GM23338 (cell line): Measurements from ENCODE around the gene OVCA2. TPM values are rescaled to one million over a fixed set of nuclear protein-coding genes. Genes with fewer than 3 reads are reported as not detected.

Source experiments
- ATAC-seq: fragments of 200-7000 bp; cut with Tn5 transposase; 3 replicates; pipeline ENCODE4 v1.9.1; 2020
- DNase-seq: peaks from one replicate; pipeline ENCODE4 v3.0.0-alpha.2; 2015; ENCODE audit warnings: low spot score
- H2AFZ ChIP-seq: fragments of 200-600 bp; sonication (generic); 2 replicates; pipeline ENCODE4 v1.8.0; 2016; ENCODE audit warnings: antibody characterized with exemption, mild to moderate bottlenecking, moderate library complexity
- H3F3A ChIP-seq: fragments of 200-600 bp; sonication (generic); replicated peaks from 2 replicates; pipeline ENCODE4 v1.8.0; 2017; ENCODE audit warnings: antibody characterized with exemption, mixed run types, low read depth
- H3K27ac ChIP-seq: fragments of 200-600 bp; sonication (generic); 2 replicates; pipeline ENCODE4 v1.6.1; 2016; ENCODE audit warnings: low read depth
- H3K27me3 ChIP-seq: fragments of 200-600 bp; sonication (generic); 2 replicates; pipeline ENCODE4 v1.8.0; 2016; ENCODE audit warnings: mild to moderate bottlenecking, mixed run types, moderate library complexity; ENCODE audit not compliant: insufficient read depth
- H3K36me3 ChIP-seq: fragments of 200-600 bp; sonication (generic); 2 replicates; pipeline ENCODE4 v1.8.0; 2016; ENCODE audit warnings: mild to moderate bottlenecking; ENCODE audit not compliant: insufficient read depth
- H3K4me1 ChIP-seq: fragments of 200-600 bp; sonication (generic); 2 replicates; pipeline ENCODE4 v1.8.0; 2016; ENCODE audit warnings: mild to moderate bottlenecking, moderate library complexity; ENCODE audit not compliant: insufficient read depth
- H3K4me2 ChIP-seq: fragments of 200-600 bp; sonication (generic); 2 replicates; pipeline ENCODE4 v1.7.1; 2017; ENCODE audit warnings: mixed run types
- H3K4me3 ChIP-seq: fragments of 200-600 bp; sonication (generic); 2 replicates; pipeline ENCODE4 v1.6.1; 2016; ENCODE audit warnings: mixed run types
- H3K79me2 ChIP-seq: fragments of 200-600 bp; sonication (generic); replicated peaks from 2 replicates; pipeline ENCODE4 v1.8.0; 2017; ENCODE audit warnings: mild to moderate bottlenecking; ENCODE audit not compliant: insufficient read depth
- H3K9me2 ChIP-seq: fragments of 200-600 bp; sonication (generic); 2 replicates; pipeline ENCODE4 v1.8.0; 2017; ENCODE audit not compliant: insufficient read depth
- H4K20me1 ChIP-seq: fragments of 200-600 bp; sonication (generic); replicated peaks from 2 replicates; pipeline ENCODE4 v1.8.0; 2017; ENCODE audit warnings: mild to moderate bottlenecking; ENCODE audit not compliant: insufficient read depth
- H3K27ac Mint-ChIP-seq: 2 replicates; pipeline ENCODE4 v1.8.0; 2020; ENCODE audit warnings: inconsistent platforms, mild to moderate bottlenecking, moderate library complexity, mixed read lengths
- H3K27me3 Mint-ChIP-seq: 3 replicates; pipeline ENCODE4 v1.8.0; 2022; ENCODE audit warnings: low read depth, mild to moderate bottlenecking, moderate library complexity, mixed read lengths, inconsistent platforms; ENCODE audit not compliant: insufficient read depth, poor library complexity
- H3K36me3 Mint-ChIP-seq: 3 replicates; pipeline ENCODE4 v1.8.0; 2021; ENCODE audit warnings: low read depth, mild to moderate bottlenecking, inconsistent platforms, moderate library complexity, mixed read lengths
- H3K4me1 Mint-ChIP-seq: 3 replicates; pipeline ENCODE4 v1.8.0; 2020; ENCODE audit warnings: mild to moderate bottlenecking, inconsistent platforms, mixed read lengths
- H3K4me3 Mint-ChIP-seq: 3 replicates; pipeline ENCODE4 v1.8.0; 2021; ENCODE audit warnings: moderate library complexity, mild to moderate bottlenecking, inconsistent platforms, mixed read lengths
- H3K9me3 Mint-ChIP-seq: 3 replicates; pipeline ENCODE4 v1.8.0; 2020; ENCODE audit warnings: moderate library complexity, mild to moderate bottlenecking, inconsistent platforms, mixed read lengths
- CTCF ChIP-seq, 2 experiments: fragments of 200-600 bp in 1 of 2; sonication (generic) in 1 of 2; conservative IDR thresholded peaks; 2 replicates each; pipeline versions ENCODE4 v1.5.1 to v1.6.1; 2016 to 2017; ENCODE audit warnings: antibody characterized with exemption in 2 of 2, low read depth in 2 of 2, mild to moderate bottlenecking in 2 of 2, moderate library complexity in 1 of 2
- EZH2 ChIP-seq: fragments of 200-600 bp; sonication (generic); IDR thresholded peaks from one replicate; pipeline ENCODE4 v1.8.0; 2017; ENCODE audit warnings: antibody characterized with exemption, mild to moderate bottlenecking, low read depth; ENCODE audit not compliant: unreplicated experiment
- EZH2phosphoT487 ChIP-seq: fragments of 200-600 bp; sonication (generic); IDR thresholded peaks from one replicate; pipeline ENCODE4 v1.8.1; 2018; ENCODE audit warnings: antibody characterized with exemption; ENCODE audit not compliant: unreplicated experiment
- NANOG ChIP-seq: IDR thresholded peaks from 2 replicates; pipeline ENCODE4 v1.6.1; 2016; ENCODE audit warnings: antibody characterized with exemption, borderline replicate concordance
- ZNF114 ChIP-seq: fragments of 250-450 bp; sonication (Bioruptor Pico); IDR thresholded peaks from 2 replicates; pipeline ENCODE4 v1.5.0; 2020; ENCODE audit warnings: mild to moderate bottlenecking, moderate library complexity
- ZNF462 ChIP-seq: fragments of 250-450 bp; sonication (Bioruptor Pico); IDR thresholded peaks from 2 replicates; pipeline ENCODE4 v1.5.0; 2020; ENCODE audit warnings: mild to moderate bottlenecking, moderate library complexity
- polyA plus RNA-seq: library from polyadenylated mRNA; unstranded; fragments of >200 nt; fragmentation: Nextera tagmentation; extraction: Ambion mirVana; gene quantifications from 2 replicates; pipeline ENCODE4 v1.2.1, GENCODE V29; 2016
- total RNA-seq: library from RNA; depleted of rRNA; stranded (reverse); fragments of >200 nt; shearing (Covaris generic); gene quantifications from 2 replicates; pipeline ENCODE4 v1.2.3, GENCODE V29; 2014
- TF ChIP-seq, protein P1 (sequence below): IDR thresholded peaks from 2 replicates; pipeline ENCODE4 v1.6.1; 2016; ENCODE audit warnings: antibody characterized with exemption

OVCA2 gene
- total and polyA plus RNA-seq, 2 experiments from 2014 or later, result 15.9 to 21.3 TPM

DNA sequence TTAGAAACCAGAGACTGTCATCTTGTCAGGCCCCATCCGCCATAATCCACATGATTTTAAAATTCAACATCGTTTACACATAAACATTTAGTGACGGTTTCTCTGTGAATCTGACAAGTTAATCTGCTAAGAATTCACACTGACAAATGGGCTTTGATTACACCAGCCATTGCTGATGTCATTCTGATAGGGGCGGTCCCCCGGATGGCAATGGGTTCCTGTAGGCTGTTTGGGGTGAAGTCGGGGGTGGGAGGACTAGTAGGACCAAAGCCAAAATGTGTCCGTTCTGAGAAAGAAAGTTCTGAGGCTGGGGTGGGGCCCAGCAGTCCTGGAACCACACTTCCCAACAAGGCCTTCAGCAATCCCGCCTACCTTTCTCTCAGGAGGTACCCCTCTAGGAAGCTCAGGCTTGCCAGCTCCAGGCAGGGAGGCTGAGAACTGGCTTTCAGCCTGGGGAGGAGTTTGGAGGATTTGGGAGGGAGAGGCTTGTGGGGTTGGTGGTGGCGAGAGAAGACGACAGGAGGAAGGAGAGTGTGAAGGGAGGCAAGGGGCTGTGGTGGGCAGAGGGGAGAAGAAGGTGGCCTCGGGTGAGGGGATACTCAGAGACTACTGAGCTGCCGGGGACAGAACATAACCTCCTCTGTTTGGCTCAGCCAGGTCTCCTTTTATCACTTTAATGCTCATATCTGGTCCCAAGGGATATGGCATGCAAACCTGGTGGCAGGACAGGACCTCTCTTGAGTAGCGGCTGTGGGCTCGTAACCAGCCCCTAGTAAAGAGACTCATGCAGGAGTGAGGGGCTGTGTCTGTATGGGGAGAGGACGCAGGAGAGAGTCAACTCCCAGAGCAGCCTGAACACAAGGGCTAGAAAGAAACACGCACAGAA is 21.7 kb downstream of the OVCA2 start:
- H3K36me3 Mint-ChIP-seq, result peaks cover 15% of the 10 kb centered on the region
- H3K27ac Mint-ChIP-seq, result no peak overlapping the region
- Histone ChIP-seq H3K4me3 (no peak overlapping the region), H3K79me2 (no peaks in the 10 kb centered on the region), H3K27ac (no peak overlapping the region), H3K27me3 (peaks cover 25% of the 10 kb centered on the region), H3K36me3 (no peaks in the 10 kb centered on the region), H3K4me1 (peaks cover 29% of the 10 kb centered on the region), H3F3A (0 out of 2 replicates have a peak, but pooled peaks cover 10% of the 10 kb centered on the region), H3K4me2 (peak overlapping the region; percentile 70), H4K20me1 (no peaks in the 10 kb centered on the region; the same call in none of the 2 replicates), H3K9me2 (no peaks in the 10 kb centered on the region), H2AFZ (no peak overlapping the region)
- H3K4me1 Mint-ChIP-seq, result peaks cover 52% of the 10 kb centered on the region
- no peak for DNase-seq
- H3K27me3 Mint-ChIP-seq, result peaks cover 46% of the 10 kb centered on the region
- TF ChIP-seq EZH2phosphoT487 (no peak), EZH2 (no peak), NANOG (no peak), CTCF (conservative IDR thresholded peaks at IDR 0.05; ENCODE audit: low read depth in 2 of 2) (no peak), ZNF462 (CRISPR knock-in tag) (no peak), ZNF114 (CRISPR knock-in tag) (no peak)
- TF ChIP-seq, protein P1, sequence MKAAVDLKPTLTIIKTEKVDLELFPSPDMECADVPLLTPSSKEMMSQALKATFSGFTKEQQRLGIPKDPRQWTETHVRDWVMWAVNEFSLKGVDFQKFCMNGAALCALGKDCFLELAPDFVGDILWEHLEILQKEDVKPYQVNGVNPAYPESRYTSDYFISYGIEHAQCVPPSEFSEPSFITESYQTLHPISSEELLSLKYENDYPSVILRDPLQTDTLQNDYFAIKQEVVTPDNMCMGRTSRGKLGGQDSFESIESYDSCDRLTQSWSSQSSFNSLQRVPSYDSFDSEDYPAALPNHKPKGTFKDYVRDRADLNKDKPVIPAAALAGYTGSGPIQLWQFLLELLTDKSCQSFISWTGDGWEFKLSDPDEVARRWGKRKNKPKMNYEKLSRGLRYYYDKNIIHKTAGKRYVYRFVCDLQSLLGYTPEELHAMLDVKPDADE, result no peak
- ATAC-seq, result no peak
- no peaks in the 10 kb centered on the region for H3K9me3 Mint-ChIP-seq
- no peak overlapping the region; the same call in 2 of the 3 replicates for H3K4me3 Mint-ChIP-seq
